Gastroesophageal sphincter (tissue), 4 donors: ENCODE results near the gene CRB3. TPM values are rescaled to one million over a fixed set of nuclear protein-coding genes. Genes with fewer than 3 reads are reported as not detected.

Source experiments
- ATAC-seq: fragments of 150-250 bp; one replicate; pipeline ENCODE4 v1.9.1; 2016; ENCODE audit warnings: mild to moderate bottlenecking, moderate library complexity
- H3K27ac ChIP-seq, 4 donors: fragments of 200-600 bp; sonication (generic) in 3 of 4; 1 replicate in 3 of 4; 2 replicates in 1 of 4; pipeline ENCODE4 v1.5.1; 2016 to 2019
- H3K27me3 ChIP-seq: fragments of 200-600 bp; sonication (generic); one replicate; pipeline ENCODE4 v1.5.1; 2019
- H3K36me3 ChIP-seq, 2 donors: fragments of 200-600 bp; sonication (generic); one replicate each; pipeline ENCODE4 v1.5.1; 2019; ENCODE audit warnings: control low read depth in 1 of 2
- H3K4me1 ChIP-seq, 3 donors: fragments of 200-600 bp; sonication (generic); 1 replicate in 2 of 3; 2 replicates in 1 of 3; pipeline ENCODE4 v1.5.1; 2016 to 2019; ENCODE audit warnings: control low read depth in 2 of 3
- H3K4me3 ChIP-seq, 2 donors: fragments of 200-600 bp; sonication (generic); one replicate each; pipeline ENCODE4 v1.5.1; 2019; ENCODE audit warnings: mild to moderate bottlenecking in 1 of 2, moderate library complexity in 1 of 2
- H3K9me3 ChIP-seq, 3 donors: fragments of 200-600 bp; sonication (generic); one replicate each; pipeline ENCODE4 v1.5.1; 2017 to 2019; ENCODE audit warnings: control low read depth in 2 of 3
- EP300 ChIP-seq: sonication (generic); formaldehyde crosslinking; IDR thresholded peaks from one replicate; pipeline ENCODE4 v1.6.1; 2017; ENCODE audit warnings: antibody characterized with exemption, mild to moderate bottlenecking
- POLR2A ChIP-seq, 2 donors: fragments of 450-650 bp; IDR thresholded peaks; one replicate each; pipeline ENCODE4 v1.6.1; 2017; ENCODE audit warnings: antibody characterized with exemption in 2 of 2, mild to moderate bottlenecking in 2 of 2, moderate library complexity in 1 of 2
- POLR2AphosphoS5 ChIP-seq: sonication (generic); formaldehyde crosslinking; IDR thresholded peaks from one replicate; pipeline ENCODE4 v1.6.1; 2017; ENCODE audit warnings: antibody characterized with exemption
- WGBS, 2 donors: methylation state at CpG; one replicate each; pipeline ENCODE4 v1.1.5; 2018; ENCODE audit warnings: low coverage in 1 of 2; 5-methylcytosine and 5-hydroxymethylcytosine counted together
- total RNA-seq, 4 donors: library from RNA; depleted of rRNA; stranded (reverse); fragments of >200 nt; gene quantifications; one replicate each; pipeline ENCODE4 v1.1.0, GENCODE V29; 2016
- TF ChIP-seq, protein P1 (sequence below), 4 experiments: fragments of 200-600 bp in 2 of 4; fragments of 450-650 bp in 2 of 4; sonication (generic) in 1 of 4; IDR thresholded peaks; one replicate each; pipeline ENCODE4 v1.5.1; 2017 to 2019; ENCODE audit warnings: antibody characterized with exemption in 4 of 4, mild to moderate bottlenecking in 2 of 4, moderate library complexity in 2 of 4

Gene CRB3
- total RNA-seq, 4 donors from 2014 or later: 0.85 to 6.2 (median 1.6) TPM; not detected in 1

DNA sequence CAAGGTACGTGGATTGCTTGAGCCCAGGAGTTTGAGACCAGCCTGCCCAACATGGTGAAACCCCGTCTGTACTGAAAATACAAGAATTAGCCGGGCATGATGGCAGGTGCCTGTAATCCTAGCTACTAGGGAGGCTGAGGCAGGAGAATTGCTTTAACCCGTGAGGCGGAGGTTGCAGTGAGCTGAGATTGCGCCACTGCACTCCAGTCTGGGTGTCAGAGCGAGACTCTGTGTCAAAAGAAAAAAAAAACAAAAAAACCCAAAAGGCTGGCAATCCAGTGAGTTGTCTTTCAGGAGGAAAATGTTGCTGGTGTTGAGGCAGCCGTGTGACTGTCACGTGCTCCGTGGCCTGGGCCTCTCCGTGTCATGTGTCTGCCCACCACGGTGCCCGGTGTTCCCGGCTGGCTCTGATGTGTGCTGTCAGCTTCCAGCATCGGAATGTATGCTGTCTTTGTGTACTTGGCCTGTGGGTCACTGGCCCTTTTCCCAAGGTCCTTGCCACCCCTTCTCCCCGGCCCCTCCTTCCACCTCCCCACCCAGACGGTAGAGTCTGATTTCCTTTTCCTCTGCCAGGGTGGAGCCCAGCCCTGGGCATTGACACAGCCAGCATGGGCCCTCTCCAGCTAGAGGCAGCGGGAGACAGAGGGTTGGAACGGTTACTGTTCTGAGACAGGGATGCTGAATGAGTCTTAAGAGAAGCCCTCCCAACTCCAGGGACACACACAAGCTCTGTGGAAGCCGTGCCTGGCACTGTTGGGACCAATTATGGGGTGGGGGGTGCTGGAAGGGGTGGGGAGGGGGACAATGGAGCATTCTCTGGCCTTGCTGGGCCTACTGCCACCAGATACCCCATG, 45.3 kb downstream of the CRB3 start:
- TF ChIP-seq EP300 (no peak), POLR2A (IDR thresholded peaks at IDR 0.05) (no peak), POLR2AphosphoS5 (no peak)
- TF ChIP-seq, protein P1, sequence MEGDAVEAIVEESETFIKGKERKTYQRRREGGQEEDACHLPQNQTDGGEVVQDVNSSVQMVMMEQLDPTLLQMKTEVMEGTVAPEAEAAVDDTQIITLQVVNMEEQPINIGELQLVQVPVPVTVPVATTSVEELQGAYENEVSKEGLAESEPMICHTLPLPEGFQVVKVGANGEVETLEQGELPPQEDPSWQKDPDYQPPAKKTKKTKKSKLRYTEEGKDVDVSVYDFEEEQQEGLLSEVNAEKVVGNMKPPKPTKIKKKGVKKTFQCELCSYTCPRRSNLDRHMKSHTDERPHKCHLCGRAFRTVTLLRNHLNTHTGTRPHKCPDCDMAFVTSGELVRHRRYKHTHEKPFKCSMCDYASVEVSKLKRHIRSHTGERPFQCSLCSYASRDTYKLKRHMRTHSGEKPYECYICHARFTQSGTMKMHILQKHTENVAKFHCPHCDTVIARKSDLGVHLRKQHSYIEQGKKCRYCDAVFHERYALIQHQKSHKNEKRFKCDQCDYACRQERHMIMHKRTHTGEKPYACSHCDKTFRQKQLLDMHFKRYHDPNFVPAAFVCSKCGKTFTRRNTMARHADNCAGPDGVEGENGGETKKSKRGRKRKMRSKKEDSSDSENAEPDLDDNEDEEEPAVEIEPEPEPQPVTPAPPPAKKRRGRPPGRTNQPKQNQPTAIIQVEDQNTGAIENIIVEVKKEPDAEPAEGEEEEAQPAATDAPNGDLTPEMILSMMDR (IDR thresholded peaks at IDR 0.05): no peak
- peak; percentile 25 for ATAC-seq
- no peaks in the 10 kb centered on the region for H3K4me1 ChIP-seq
- peaks cover 25% of the 10 kb centered on the region for H3K27me3 ChIP-seq
- WGBS, 2 donors: 63 to 87% methylated on average over 3 to 11 of the region's 20 CpGs
- peak overlapping the region in 1 of 4 donors; percentile 44 for H3K27ac ChIP-seq
- H3K4me3 ChIP-seq: no peak overlapping the region
- H3K9me3 ChIP-seq: no peaks in the 10 kb centered on the region
- H3K36me3 ChIP-seq: no peaks in the 10 kb centered on the region

DNA sequence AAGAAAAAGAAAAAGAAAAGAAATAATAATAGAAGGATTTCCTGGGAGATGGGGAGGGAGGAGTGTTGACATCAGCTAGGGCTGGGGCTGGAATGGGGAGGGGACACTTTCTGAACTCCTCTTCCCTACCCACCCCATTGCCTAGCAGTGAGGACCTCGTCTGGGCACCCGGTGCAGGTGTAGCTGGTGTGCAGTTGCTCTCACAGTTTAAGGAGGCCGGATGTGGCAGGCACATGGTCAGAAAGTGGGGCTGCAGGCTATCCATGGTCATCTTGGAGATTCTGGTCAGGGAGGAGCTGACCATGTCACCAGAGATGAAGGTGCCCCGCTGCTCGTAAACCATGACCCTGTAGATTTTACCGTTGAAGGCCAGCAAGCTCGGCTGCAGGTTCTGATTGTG, 46.5 kb downstream of the CRB3 start:
- H3K4me1 ChIP-seq: no peaks in the 10 kb centered on the region
- WGBS, 2 donors: 77 to 83% methylated on average over 4 to 7 of the region's 7 CpGs
- TF ChIP-seq EP300: no peak
- TF ChIP-seq POLR2AphosphoS5: no peak
- TF ChIP-seq, protein P1 (IDR thresholded peaks at IDR 0.05): no peak
- TF ChIP-seq POLR2A (IDR thresholded peaks at IDR 0.05): no peak
- no peaks in the 10 kb centered on the region for H3K9me3 ChIP-seq
- H3K36me3 ChIP-seq: no peaks in the 10 kb centered on the region
- no peak overlapping the region for H3K4me3 ChIP-seq
- ATAC-seq: no peak
- peaks cover 13% of the 10 kb centered on the region for H3K27me3 ChIP-seq
- H3K27ac ChIP-seq: no peak overlapping the region

DNA sequence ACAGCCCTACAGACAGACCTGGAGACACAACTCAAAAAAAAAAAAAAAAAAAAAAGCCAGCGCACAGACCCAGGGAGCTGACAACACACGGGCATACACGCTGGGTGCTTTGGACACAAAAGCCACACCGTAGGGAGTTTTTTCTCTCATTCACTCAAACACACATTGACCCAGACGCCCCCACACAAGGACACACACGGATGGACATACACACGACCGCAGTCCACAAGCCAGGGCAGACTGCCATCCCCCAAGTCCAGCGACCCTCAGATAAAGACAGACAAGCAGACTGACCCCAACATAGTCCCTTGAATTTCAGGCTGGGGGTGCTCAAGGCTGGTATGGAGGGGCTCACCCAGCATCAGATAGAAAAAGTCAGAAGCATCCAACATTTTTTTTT, 50.0 kb downstream of the CRB3 start:
- 63 to 71% methylated on average over 5 to 9 of the region's 9 CpGs for WGBS, 2 donors

DNA sequence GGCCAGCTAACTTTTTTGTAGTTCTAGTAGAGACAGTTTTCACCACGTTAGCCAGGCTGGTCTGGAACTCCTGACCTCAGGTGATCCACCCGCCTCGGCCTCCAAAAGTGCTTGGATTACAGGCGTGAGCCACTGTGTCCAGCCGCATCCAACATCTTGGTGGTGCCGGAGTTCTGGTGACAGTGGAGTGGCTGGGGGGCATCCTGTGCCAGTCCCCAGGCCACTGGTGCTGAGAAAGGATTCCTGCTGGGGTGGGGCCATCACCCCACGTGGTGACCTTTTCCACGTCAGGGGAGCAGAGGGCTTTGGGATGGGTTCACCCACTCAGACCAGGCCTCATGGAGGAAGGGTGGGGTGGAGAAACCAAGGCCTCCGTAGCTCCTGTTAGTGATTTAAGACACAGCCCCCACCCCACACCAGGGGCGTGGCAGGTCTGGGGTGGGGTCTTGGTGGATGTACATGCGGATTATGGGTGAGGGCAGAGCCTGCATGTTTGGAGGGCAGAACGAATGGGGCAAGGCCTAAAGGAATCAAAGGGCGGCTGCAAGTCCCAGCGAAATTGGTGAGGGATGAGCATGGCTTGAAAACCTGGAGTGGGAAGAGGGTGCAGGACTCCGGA, 51.0 kb downstream of the CRB3 start:
- ATAC-seq: no peak
- TF ChIP-seq, protein P1 (IDR thresholded peaks at IDR 0.05): no peak
- TF ChIP-seq POLR2A (IDR thresholded peaks at IDR 0.05) (no peak), EP300 (no peak), POLR2AphosphoS5 (no peak)
- 92 to 93% methylated on average over 2 to 4 of the region's 15 CpGs for WGBS, 2 donors

More for the DNA sequence above, 50.0 kb downstream of the CRB3 start:
- no peak overlapping the region for H3K4me3 ChIP-seq
- H3K36me3 ChIP-seq: no peaks in the 10 kb centered on the region
- TF ChIP-seq EP300 (no peak), POLR2A (IDR thresholded peaks at IDR 0.05) (no peak), POLR2AphosphoS5 (no peak)
- TF ChIP-seq, protein P1 (IDR thresholded peaks at IDR 0.05): no peak
- ATAC-seq: no peak
- H3K4me1 ChIP-seq: peaks cover 0 to 19% (median 0%) of the 10 kb centered on the region in 3 donors
- H3K27me3 ChIP-seq: peaks cover 8% of the 10 kb centered on the region
- no peaks in the 10 kb centered on the region for H3K9me3 ChIP-seq
- H3K27ac ChIP-seq: no peak overlapping the region

More for the DNA sequence above, 51.0 kb downstream of the CRB3 start:
- Histone ChIP-seq H3K4me1 (peaks cover 0 to 19% (median 0%) of the 10 kb centered on the region in 3 donors), H3K36me3 (no peaks in the 10 kb centered on the region), H3K9me3 (no peaks in the 10 kb centered on the region), H3K27ac (no peak overlapping the region), H3K27me3 (peaks cover 11% of the 10 kb centered on the region), H3K4me3 (no peak overlapping the region)
